ENCODE data around the gene INIP. TPM values are rescaled to one million over a fixed set of nuclear protein-coding genes. Genes with fewer than 3 reads are reported as not detected.

Gene INIP
- total and polyA plus RNA-seq, 9 of the 15 experiments (the other 6 are each of a cell fraction or from before 2014, with no cell fraction given) = 11.9 to 87.9 (median 37.3) TPM

GRCh38 chr9:112717661-112718331 is at the start of gene INIP (continued):
- TF ChIP-seq MAZ (CRISPR knock-in tag; conservative IDR thresholded peaks at IDR 0.05 in 1 of 2, IDR thresholded peaks at IDR 0.05 in 1 of 2) = peak; percentile 74
- no peak for TF ChIP-seq SETDB1 (IDR thresholded peaks at IDR 0.05; ENCODE audit: low read length)
- peak; percentile 86 for TF ChIP-seq CXXC5 (CRISPR knock-in tag; IDR thresholded peaks at IDR 0.05)
- no peak; the same call in 1 of the 2 replicates for TF ChIP-seq DNMT1 (IDR thresholded peaks at IDR 0.05)
- no peak for TF ChIP-seq CBFA2T3 (IDR thresholded peaks at IDR 0.05)
- TF ChIP-seq BHLHE40 (IDR thresholded peaks at IDR 0.05; ENCODE audit: low read length) = no peak
- no peak for TF ChIP-seq MAFG (tag; conservative IDR thresholded peaks at IDR 0.05)
- peak; percentile 92 for TF ChIP-seq PHF8 (IDR thresholded peaks at IDR 0.05; ENCODE audit: borderline replicate concordance, low read length)
- TF ChIP-seq HNRNPL (IDR thresholded peaks at IDR 0.05; ENCODE audit: low read depth, low read length) = no peak
- TF ChIP-seq NCOA2 (IDR thresholded peaks at IDR 0.05; ENCODE audit: partially characterized antibody in 2 of 2) = no peak
- no peak for TF ChIP-seq HNRNPH1 (optimal IDR thresholded peaks at IDR 0.05; ENCODE audit: low read depth, low read length)
- TF ChIP-seq HNRNPK (IDR thresholded peaks at IDR 0.05; ENCODE audit: low read depth, low read length, poor library complexity, severe bottlenecking) = no peak
- no peak for TF ChIP-seq ZNF740 (CRISPR knock-in tag; IDR thresholded peaks at IDR 0.05)
- no peak for TF ChIP-seq ZNF740 (tag; IDR thresholded peaks at IDR 0.05)
- no peak for TF ChIP-seq PCBP1 (IDR thresholded peaks at IDR 0.05; ENCODE audit: low read depth, low read length, poor library complexity, severe bottlenecking)
- TF ChIP-seq ELF4 (CRISPR knock-in tag; IDR thresholded peaks at IDR 0.05) = peak; percentile 73; the same call in 1 of the 2 replicates
- TF ChIP-seq CLOCK (CRISPR knock-in tag; IDR thresholded peaks at IDR 0.05; ENCODE audit: borderline replicate concordance) = no peak
- peak; percentile 86 for TF ChIP-seq PBX2 (CRISPR knock-in tag; IDR thresholded peaks at IDR 0.05; ENCODE audit: low read depth)
- TF ChIP-seq PBX2 (tag; conservative IDR thresholded peaks at IDR 0.05; ENCODE audit: low read depth) = peak; percentile 96
- peak; percentile 74; the same call in 1 of the 2 replicates for TF ChIP-seq ZNF395 (CRISPR knock-in tag; IDR thresholded peaks at IDR 0.05)
